ENCODE results near the gene MED29. TPM values are rescaled to one million over a fixed set of nuclear protein-coding genes. Genes with fewer than 3 reads are reported as not detected.

The MED29 gene
- total and polyA plus RNA-seq, 5 experiments from 2014 or later = 48.1 to 71.4 (median 59.0) TPM

DNA sequence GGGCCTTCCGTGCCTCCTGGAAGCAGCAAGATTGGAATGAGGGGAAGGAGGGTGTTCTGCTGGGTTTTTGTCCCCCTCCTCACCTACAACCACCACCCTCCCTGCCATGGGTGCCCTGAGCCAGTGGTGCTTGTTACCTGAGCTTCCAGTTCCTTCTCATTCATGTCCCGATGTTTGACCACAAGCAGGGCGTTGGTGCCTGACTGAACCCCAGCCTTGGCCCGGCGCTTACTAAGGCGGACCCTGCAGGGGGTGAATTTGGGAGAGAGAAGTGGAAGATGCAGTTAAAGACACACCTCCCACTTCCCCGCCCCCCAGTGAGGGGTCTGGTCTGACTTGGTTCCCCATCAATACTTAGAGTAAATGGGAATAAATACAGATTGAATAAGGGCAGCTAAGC lies 4.6 kb upstream of the MED29 start:
- H3K27ac Mint-ChIP-seq = peak overlapping the region in 3 of 10 donors; percentile 13 to 91 (median 86)
- H3K4me3 Mint-ChIP-seq = peak overlapping the region in 2 of 10 donors; percentile 28 to 56
- H3K9me3 Mint-ChIP-seq = no peaks in the 10 kb centered on the region
- peaks cover 0 to 76% (median 19%) of the 10 kb centered on the region in 3 donors for H3K36me3 Mint-ChIP-seq
- H3K27me3 Mint-ChIP-seq = no peaks in the 10 kb centered on the region
- ATAC-seq (no peak), DNase-seq (no peak)
- POLR2A ChIA-PET = interaction anchor here (0.5 kb wide), 1 partner anchor 576 kb away, joined by 4 read pairs; no protein-coding TSS in a partner anchor
- H3K4me1 Mint-ChIP-seq = peaks cover 16 to 40% (median 28%) of the 10 kb centered on the region in 4 donors

DNA sequence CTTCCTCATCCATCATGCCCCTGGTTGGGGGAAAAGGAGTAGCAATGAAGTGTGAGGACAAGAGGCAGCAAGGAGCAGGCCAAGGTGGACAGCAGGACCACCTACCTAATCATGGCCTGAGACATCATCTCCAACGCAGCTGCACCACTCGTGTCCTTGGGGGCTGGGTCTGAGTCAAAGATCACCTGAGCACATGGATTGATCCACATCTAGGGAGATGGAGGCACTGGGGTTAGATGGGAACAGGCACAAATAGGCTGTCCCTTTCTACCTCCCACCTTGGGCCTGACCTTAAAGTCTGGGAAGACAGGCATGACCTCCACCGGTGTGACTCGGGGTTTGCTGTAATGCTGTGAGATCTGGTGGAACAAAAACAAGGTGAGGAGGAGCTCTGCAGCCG lies 2.5 kb upstream of the MED29 start:
- Mint-ChIP-seq H3K4me3 (peak overlapping the region in 5 of 10 donors; percentile 12 to 77 (median 23)), H3K36me3 (peaks cover 0 to 66% (median 19%) of the 10 kb centered on the region in 3 donors), H3K27ac (peak overlapping the region in 9 of 10 donors; percentile 77 to 100 (median 99)), H3K27me3 (no peaks in the 10 kb centered on the region), H3K9me3 (no peaks in the 10 kb centered on the region), H3K4me1 (peaks cover 14 to 46% (median 42%) of the 10 kb centered on the region in 4 donors)
- ATAC-seq (no peak), DNase-seq (no peak)
- POLR2A ChIA-PET = interaction anchor here (1.8 to 3.8 kb wide), 2 partner anchors 17 to 24 kb away, joined by 5 to 118 read pairs; partner anchors contain the start of genes PLEKHG2 and ZFP36

DNA sequence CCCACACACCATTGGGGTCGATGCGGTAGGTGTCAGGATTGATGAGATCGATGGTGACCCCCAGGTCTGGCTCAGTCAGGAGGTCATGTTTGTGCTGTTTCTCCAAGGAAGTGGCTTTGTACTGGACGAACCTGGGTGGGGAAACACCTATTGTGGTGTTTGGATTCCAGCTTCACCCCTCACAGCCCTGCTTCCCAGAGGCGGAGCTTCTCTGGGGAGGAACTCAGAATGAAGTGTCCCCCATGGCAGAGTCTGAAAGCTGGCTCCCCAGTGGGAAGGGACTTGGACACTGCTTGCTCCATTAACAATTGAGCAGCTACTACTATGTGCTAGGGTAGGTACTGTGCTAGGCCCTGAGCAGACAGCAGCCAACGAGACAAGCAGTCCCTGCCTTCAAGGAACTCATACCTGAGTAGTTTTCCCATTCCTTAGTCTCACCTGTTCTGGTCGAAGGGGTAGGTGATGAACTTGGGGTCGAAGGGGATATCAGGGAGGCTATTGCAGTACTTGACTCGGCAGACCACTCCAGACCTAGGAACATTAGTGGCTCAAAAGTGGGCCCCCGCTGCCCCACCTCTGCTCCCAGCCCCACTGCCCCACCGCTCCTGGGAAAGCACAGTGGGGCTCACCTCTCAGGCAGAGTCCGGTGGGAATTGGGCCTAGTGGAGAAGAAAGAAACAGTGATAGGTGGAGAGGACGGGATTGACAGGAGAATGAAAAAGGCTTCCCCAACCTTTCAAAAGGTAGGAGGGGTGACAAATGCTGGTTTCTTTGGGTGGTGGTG lies 1.4 kb upstream of the MED29 start:
- DNase-seq = no peak
- Mint-ChIP-seq H3K4me3 (peak overlapping the region; percentile 95 to 98 (median 98)), H3K9me3 (no peaks in the 10 kb centered on the region), H3K27me3 (no peaks in the 10 kb centered on the region), H3K36me3 (peaks cover 0 to 67% (median 19%) of the 10 kb centered on the region in 3 donors), H3K27ac (peak overlapping the region; percentile 94 to 100 (median 100)), H3K4me1 (peaks cover 15 to 52% (median 46%) of the 10 kb centered on the region in 4 donors)
- POLR2A ChIA-PET = interaction anchor here (1.0 to 4.6 kb wide), 9 partner anchors 16 to 143 kb away, joined by 3 to 118 read pairs (median 5); partner anchors contain the start of genes EID2B, GMFG, PLEKHG2 and RPS16
- no peak for ATAC-seq

DNA sequence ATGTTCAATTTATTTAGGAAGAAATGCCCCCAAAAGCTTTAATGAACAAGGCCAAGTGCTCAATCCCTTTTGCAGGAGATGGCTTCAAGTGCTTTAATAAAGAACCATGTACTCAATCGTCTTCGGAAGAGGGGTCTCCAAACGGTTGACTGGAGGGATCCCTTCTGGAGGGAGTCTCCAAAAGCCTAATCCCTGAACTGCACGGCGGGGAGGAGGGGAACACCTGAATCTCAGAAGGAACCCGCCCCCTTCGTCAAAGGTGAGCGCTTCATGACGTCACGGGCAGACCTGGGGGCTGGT lies 777 bp upstream of the MED29 start:
- H3K9me3 Mint-ChIP-seq = no peaks in the 10 kb centered on the region
- no peak for ATAC-seq
- POLR2A ChIA-PET = interaction anchor here (0.6 to 4.6 kb wide), 13 partner anchors 15 to 1956 kb away, joined by 3 to 118 read pairs (median 15); partner anchors contain the start of genes EID2B, GMFG, PLEKHG2 and RPS16
- peaks cover 15 to 56% (median 48%) of the 10 kb centered on the region in 4 donors for H3K4me1 Mint-ChIP-seq
- H3K27ac Mint-ChIP-seq = peak overlapping the region; percentile 94 to 100 (median 100)
- DNase-seq = peak in 3 of 10 donors; percentile 88 to 93 (median 89)
- peak overlapping the region; percentile 95 to 98 (median 98) for H3K4me3 Mint-ChIP-seq
- peaks cover 0 to 68% (median 19%) of the 10 kb centered on the region in 3 donors for H3K36me3 Mint-ChIP-seq
- no peaks in the 10 kb centered on the region for H3K27me3 Mint-ChIP-seq

DNA sequence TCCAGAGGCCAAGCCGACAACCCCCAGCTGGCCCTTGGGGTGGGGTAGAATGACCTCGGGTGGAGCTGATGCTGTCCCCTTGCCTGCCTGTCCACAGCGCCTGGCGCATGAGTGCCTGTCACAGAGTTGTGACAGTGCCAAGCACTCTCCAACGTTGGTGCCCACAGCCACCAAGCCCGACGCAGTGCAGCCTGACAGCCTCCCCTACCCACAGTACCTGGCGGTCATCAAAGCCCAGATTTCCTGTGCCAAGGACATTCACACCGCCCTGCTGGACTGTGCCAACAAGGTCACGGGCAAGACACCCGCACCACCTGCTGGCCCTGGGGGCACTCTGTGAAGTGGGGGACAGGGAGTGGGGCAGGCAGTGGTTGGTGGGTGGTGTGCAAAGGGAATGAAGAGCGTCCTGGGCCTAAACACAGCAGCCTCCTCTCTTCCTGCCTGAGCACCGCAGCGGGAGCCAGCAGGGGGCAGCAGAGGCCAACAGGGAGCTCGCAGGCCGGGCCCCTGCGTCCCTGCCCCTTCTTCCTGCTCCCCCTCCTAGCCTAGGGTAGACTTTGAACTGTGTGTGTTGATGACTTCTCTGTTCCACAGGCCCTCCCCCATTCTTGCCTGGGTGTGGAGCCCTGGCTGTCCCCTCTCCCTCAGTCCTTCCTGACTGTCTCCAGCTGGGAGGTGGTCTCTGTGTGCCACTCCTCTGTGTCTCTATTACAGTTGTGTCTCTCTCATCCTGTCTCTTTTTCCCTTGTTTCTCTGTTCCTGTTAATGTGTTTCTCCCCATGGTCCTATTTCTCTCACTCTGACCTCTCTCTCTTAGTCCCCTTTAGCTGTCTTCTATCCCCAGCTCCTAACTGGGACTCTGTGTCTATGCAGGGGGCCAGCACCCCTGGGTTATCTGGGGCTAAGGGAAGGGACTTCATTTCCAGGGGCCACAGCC lies 6.5 kb downstream of the MED29 start:
- Mint-ChIP-seq H3K9me3 (no peaks in the 10 kb centered on the region), H3K27me3 (no peaks in the 10 kb centered on the region), H3K36me3 (peaks cover 0 to 45% (median 3%) of the 10 kb centered on the region in 3 donors), H3K4me1 (peaks cover 27 to 70% (median 63%) of the 10 kb centered on the region in 4 donors), H3K4me3 (peak overlapping the region; percentile 40 to 84 (median 78)), H3K27ac (peak overlapping the region; percentile 90 to 99 (median 96))
- POLR2A ChIA-PET = interaction anchor here (0.5 to 11.2 kb wide), 13 partner anchors 10 to 283 kb away, joined by 3 to 258 read pairs (median 4); partner anchors contain the start of genes EID2B, GMFG, PLEKHG2 and RPS16
- DNase-seq (peak; percentile 86 to 96 (median 94)), ATAC-seq (peak; percentile 52)

DNA sequence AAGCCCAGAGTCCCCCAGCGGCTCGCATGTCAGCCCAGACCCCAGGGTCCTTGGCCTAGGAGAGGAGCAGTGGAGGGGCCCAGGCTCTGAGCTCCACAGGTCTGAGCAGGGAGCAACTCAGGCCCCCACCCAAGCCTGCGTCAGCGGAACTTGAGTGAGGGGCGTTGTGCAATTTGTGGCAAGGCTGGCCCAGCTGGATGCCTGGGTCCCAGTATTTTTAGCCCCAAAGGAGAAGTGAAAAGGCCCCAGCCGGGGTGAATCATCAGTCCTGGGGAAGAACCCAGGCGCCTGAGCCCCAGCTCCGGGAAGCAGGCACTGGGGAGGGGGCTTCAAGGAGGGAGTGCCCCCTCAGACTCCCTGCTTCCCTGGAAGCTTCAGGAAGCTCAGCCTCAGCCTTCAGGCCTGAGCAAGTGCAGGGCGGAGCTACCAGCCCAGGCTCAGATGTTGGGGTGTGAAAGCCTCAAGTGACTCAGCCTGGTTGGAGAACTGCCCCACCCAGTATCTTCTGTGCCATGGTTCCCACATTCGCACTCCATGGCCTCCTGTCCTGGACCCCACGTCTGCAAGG lies 7.2 kb downstream of the MED29 start:
- ATAC-seq = no peak

DNA sequence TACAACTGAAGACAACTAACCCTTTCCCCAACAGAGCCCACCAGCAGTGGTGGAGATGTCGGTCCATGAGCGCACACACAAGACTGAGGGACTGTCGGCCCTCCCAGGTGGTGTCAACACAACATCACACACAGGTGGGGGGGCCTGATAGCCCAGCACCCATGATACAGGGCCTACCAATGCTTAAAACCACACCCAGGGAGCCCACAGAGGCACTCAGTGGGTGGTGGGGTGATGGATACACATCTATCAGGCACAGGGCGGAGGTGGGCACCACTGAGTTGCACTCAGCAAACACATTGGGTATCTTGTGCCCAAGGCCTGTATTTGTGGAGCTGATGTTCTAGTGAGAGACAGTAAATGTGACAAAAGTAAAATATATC lies 8.5 kb downstream of the MED29 start:
- no peak for DNase-seq
- no peak for ATAC-seq
- no peaks in the 10 kb centered on the region for H3K9me3 Mint-ChIP-seq
- peak overlapping the region; percentile 69 to 99 (median 94) for H3K27ac Mint-ChIP-seq
- POLR2A ChIA-PET = interaction anchor here (0.9 to 11.2 kb wide), 3 partner anchors 8 to 36 kb away, joined by 4 to 258 read pairs (median 183); partner anchors contain the start of genes PLEKHG2, RPS16 and ZFP36
- H3K4me1 Mint-ChIP-seq = peaks cover 25 to 70% (median 61%) of the 10 kb centered on the region in 4 donors
- H3K27me3 Mint-ChIP-seq = no peaks in the 10 kb centered on the region
- H3K4me3 Mint-ChIP-seq = peak overlapping the region in 9 of 10 donors; percentile 29 to 79 (median 47)
- H3K36me3 Mint-ChIP-seq = peaks cover 0 to 31% (median 3%) of the 10 kb centered on the region in 3 donors

More for the DNA sequence above, 7.2 kb downstream of the MED29 start:
- Mint-ChIP-seq H3K36me3 (peaks cover 0 to 40% (median 3%) of the 10 kb centered on the region in 3 donors), H3K4me3 (peak overlapping the region; percentile 34 to 84 (median 78)), H3K9me3 (no peaks in the 10 kb centered on the region), H3K27ac (peak overlapping the region; percentile 90 to 99 (median 96)), H3K4me1 (peaks cover 27 to 67% (median 62%) of the 10 kb centered on the region in 4 donors), H3K27me3 (no peaks in the 10 kb centered on the region)
- POLR2A ChIA-PET = interaction anchor here (0.6 to 11.2 kb wide), 10 partner anchors 9 to 134 kb away, joined by 3 to 258 read pairs (median 5); partner anchors contain the start of genes EID2B, GMFG, PLEKHG2 and RPS16
- DNase-seq = peak in 1 of 10 donors; percentile 23

DNA sequence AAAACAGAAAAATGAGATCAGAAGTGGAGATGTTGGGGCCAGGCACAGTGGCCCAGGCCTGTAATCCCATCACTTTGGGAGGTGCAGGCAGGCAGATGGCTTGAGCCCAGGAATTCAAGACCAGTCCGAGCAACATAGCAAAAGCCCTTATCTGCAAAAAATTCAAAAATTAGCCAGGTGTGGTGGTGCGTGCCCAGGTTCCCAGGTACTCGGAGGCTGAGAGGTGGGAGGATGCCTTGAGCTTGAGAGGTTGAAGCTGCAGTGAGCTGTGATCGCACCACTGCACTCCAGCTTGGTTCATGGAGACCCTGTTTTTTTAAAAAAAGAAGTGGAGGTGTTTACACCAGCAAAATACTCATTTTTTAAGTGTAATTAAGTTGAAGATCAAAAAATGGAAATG lies 8.9 kb downstream of the MED29 start:
- peak overlapping the region in 6 of 10 donors; percentile 30 to 79 (median 62) for H3K4me3 Mint-ChIP-seq
- no peaks in the 10 kb centered on the region for H3K9me3 Mint-ChIP-seq
- H3K36me3 Mint-ChIP-seq = peaks cover 0 to 27% (median 3%) of the 10 kb centered on the region in 3 donors
- H3K4me1 Mint-ChIP-seq = peaks cover 26 to 73% (median 63%) of the 10 kb centered on the region in 4 donors
- no peaks in the 10 kb centered on the region for H3K27me3 Mint-ChIP-seq
- no peak for ATAC-seq
- POLR2A ChIA-PET = interaction anchor here (0.9 to 11.2 kb wide), 3 partner anchors 8 to 36 kb away, joined by 4 to 258 read pairs (median 183); partner anchors contain the start of genes PLEKHG2, RPS16 and ZFP36
- no peak for DNase-seq
- peak overlapping the region; percentile 69 to 99 (median 94) for H3K27ac Mint-ChIP-seq

DNA sequence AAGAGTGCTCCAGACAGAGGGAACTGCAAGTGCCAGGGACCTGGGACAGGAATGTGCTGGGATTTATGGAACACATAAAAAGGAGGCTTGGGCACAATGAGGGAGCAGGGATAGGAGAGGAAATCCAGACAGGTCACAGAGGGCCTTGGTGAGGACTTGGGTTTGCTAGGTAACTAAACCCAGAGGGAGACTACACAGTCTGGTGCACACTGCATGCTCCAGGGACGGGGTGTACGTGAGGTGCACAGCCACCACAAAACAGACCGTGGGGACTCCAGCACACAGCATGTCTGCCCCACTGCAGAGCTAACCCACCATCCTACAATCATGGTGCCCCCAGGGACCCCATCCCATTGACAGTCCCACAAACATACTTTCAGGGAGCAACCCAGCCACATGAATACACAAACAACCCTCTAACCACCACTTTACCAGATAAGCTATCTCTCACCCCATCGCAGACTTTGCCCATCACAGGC lies 9.9 kb downstream of the MED29 start:
- H3K4me1 Mint-ChIP-seq = peaks cover 27 to 77% (median 64%) of the 10 kb centered on the region in 4 donors
- DNase-seq = no peak
- peaks cover 0 to under 1% (median 0%) of the 10 kb centered on the region in 5 donors for H3K27me3 Mint-ChIP-seq
- POLR2A ChIA-PET = interaction anchor here (0.5 to 11.2 kb wide), 13 partner anchors 8 to 552 kb away, joined by 3 to 258 read pairs (median 5); partner anchors contain the start of genes GMFG, MED29, PAF1 and PLEKHG2
- peak overlapping the region; percentile 79 to 98 (median 87) for H3K4me3 Mint-ChIP-seq
- H3K27ac Mint-ChIP-seq = peak overlapping the region; percentile 94 to 100 (median 98)
- peaks cover 0 to 17% (median 0%) of the 10 kb centered on the region in 3 donors for H3K36me3 Mint-ChIP-seq
- ATAC-seq = peak; percentile 3 to 15
- H3K9me3 Mint-ChIP-seq = no peaks in the 10 kb centered on the region

DNA sequence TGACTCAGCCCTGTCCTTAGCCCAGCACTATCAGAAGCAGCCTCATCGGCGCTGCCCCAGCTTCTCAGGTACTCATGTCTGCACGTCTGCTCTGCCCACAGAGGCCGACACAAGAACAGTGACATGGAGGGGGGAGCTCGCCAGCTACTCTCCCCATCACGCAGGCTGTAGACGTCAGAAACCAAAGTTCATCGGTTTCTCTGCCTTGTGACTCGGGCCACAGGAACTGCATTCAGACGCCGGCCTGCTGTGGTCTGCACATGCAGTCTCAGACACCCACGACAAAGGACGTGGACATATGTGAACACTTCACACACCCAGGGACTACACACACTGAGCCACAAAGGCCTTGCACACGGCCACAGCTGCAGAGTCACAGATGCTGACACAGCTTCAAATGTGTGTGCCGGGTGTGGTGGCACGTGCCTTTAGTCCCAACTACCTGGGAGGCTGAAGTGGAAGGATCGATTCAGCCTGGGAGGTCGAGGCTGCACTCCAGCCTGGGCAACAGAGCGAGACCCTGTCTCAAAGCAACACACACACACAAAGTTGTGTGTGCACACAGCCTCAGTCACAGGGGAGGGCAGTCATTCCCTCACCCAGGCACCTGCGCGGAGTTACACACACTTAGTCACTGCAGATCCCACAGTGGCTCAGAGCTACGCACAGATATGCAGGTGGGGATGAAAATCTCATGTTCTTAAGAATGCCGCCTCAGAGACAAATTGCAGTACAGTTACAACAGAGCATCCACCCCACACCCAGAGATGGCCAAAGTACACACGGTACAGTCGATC lies 10.6 kb downstream of the MED29 start:
- Mint-ChIP-seq H3K27me3 (peaks cover 0 to 3% (median 0%) of the 10 kb centered on the region in 5 donors), H3K27ac (peak overlapping the region; percentile 94 to 100 (median 98)), H3K36me3 (peaks cover 0 to 12% (median 0%) of the 10 kb centered on the region in 3 donors), H3K4me3 (peak overlapping the region; percentile 79 to 98 (median 87)), H3K9me3 (no peaks in the 10 kb centered on the region), H3K4me1 (peaks cover 29 to 79% (median 68%) of the 10 kb centered on the region in 4 donors)
- ATAC-seq (peak; percentile 49 to 62), DNase-seq (peak; percentile 60 to 93 (median 85))
- POLR2A ChIA-PET = interaction anchor here (0.6 to 11.2 kb wide), 15 partner anchors 8 to 783 kb away, joined by 3 to 258 read pairs (median 5); partner anchors contain the start of genes EIF3K, GMFG, MED29 and PAF1

All from naive thymus-derived CD8-positive, alpha-beta T cell (primary cell).